WTC11 (cell line): ENCODE results near the gene EFCC1. TPM values are rescaled to one million over a fixed set of nuclear protein-coding genes. Genes with fewer than 3 reads are reported as not detected.

Source experiments
- ATAC-seq: fragments of 200-7000 bp; cut with Tn5 transposase; 2 replicates; pipeline ENCODE4 v1.10.0; 2021; ENCODE audit warnings: mild to moderate bottlenecking, moderate library complexity
- CTCF ChIA-PET: fragments of 300-600 bp; sonication (Branson Sonifier 250); formaldehyde crosslinking; loops from one replicate; lab custom pipeline; 2021; ENCODE audit warnings: antibody characterized with exemption; lab: Charles Lee
- POLR2A ChIA-PET: fragments of 350-600 bp; sonication (Branson Sonifier 250); formaldehyde crosslinking; loops from one replicate; lab custom pipeline; 2021; ENCODE audit warnings: antibody characterized with exemption; lab: Charles Lee
- DNase-seq: peaks from one replicate; pipeline ENCODE4 v3.0.0; 2021; ENCODE audit warnings: low spot score
- H3K27ac Mint-ChIP-seq: 2 replicates; pipeline ENCODE4 v1.8.0; 2021; ENCODE audit warnings: mixed read lengths
- H3K27me3 Mint-ChIP-seq: 2 replicates; pipeline ENCODE4 v1.8.0; 2021; ENCODE audit warnings: low read depth, mild to moderate bottlenecking, moderate library complexity, mixed read lengths
- H3K36me3 Mint-ChIP-seq: 2 replicates; pipeline ENCODE4 v1.8.0; 2021; ENCODE audit warnings: mixed read lengths
- H3K4me1 Mint-ChIP-seq: 2 replicates; pipeline ENCODE4 v1.8.0; 2022; ENCODE audit warnings: mixed read lengths
- H3K4me3 Mint-ChIP-seq: 2 replicates; pipeline ENCODE4 v1.8.0; 2021; ENCODE audit warnings: mild to moderate bottlenecking, moderate library complexity, mixed read lengths
- H3K9me3 Mint-ChIP-seq: 2 replicates; pipeline ENCODE4 v1.8.0; 2021; ENCODE audit warnings: mixed read lengths
- ATF3 ChIP-seq: sonication (generic); formaldehyde crosslinking; conservative IDR thresholded peaks from 2 replicates; pipeline ENCODE4 v1.8.1; 2022; ENCODE audit warnings: mild to moderate bottlenecking, missing genetic modification reagents
- CBFB ChIP-seq: sonication (generic); formaldehyde crosslinking; IDR thresholded peaks from 2 replicates; pipeline ENCODE4 v1.8.1; 2022; ENCODE audit warnings: mild to moderate bottlenecking, low read depth, missing genetic modification reagents
- CREB1 ChIP-seq: sonication (generic); formaldehyde crosslinking; IDR thresholded peaks from 2 replicates; pipeline ENCODE4 v1.8.0; 2023; ENCODE audit warnings: mild to moderate bottlenecking, missing genetic modification reagents
- ETV6 ChIP-seq: sonication (generic); formaldehyde crosslinking; IDR thresholded peaks from 2 replicates; pipeline ENCODE4 v1.8.1; 2022; ENCODE audit warnings: mild to moderate bottlenecking, missing genetic modification reagents
- GRHL2 ChIP-seq: fragments of 250-450 bp; sonication (Bioruptor Pico); IDR thresholded peaks from 2 replicates; pipeline ENCODE4 v1.8.0; 2022; ENCODE audit warnings: mild to moderate bottlenecking, moderate library complexity; ENCODE audit not compliant: insufficient replicate concordance, severe bottlenecking
- HMGA2 ChIP-seq: fragments of 250-450 bp; sonication (Bioruptor Pico); IDR thresholded peaks from 2 replicates; pipeline ENCODE4 v1.4.0; 2021; ENCODE audit warnings: mild to moderate bottlenecking, moderate library complexity
- NFATC4 ChIP-seq: fragments of 250-450 bp; sonication (Bioruptor Pico); IDR thresholded peaks from 2 replicates; pipeline ENCODE4 v1.9.0; 2021; ENCODE audit warnings: mild to moderate bottlenecking
- NFE2L1 ChIP-seq: sonication (generic); formaldehyde crosslinking; IDR thresholded peaks from 2 replicates; pipeline ENCODE4 v1.8.1; 2023; ENCODE audit warnings: missing genetic modification reagents
- NFYB ChIP-seq: sonication (generic); formaldehyde crosslinking; conservative IDR thresholded peaks from 2 replicates; pipeline ENCODE4 v1.8.0; 2022; ENCODE audit warnings: low read depth, missing genetic modification reagents
- NR2C2 ChIP-seq: sonication (generic); formaldehyde crosslinking; IDR thresholded peaks from 2 replicates; pipeline ENCODE4 v1.8.0; 2022; ENCODE audit warnings: mild to moderate bottlenecking, missing genetic modification reagents
- PRRX2 ChIP-seq: fragments of 250-450 bp; sonication (Bioruptor Pico); IDR thresholded peaks from 2 replicates; pipeline ENCODE4 v1.8.0; 2021; ENCODE audit warnings: mild to moderate bottlenecking
- SMAD3 ChIP-seq: sonication (generic); formaldehyde crosslinking; IDR thresholded peaks from 2 replicates; pipeline ENCODE4 v1.8.0; 2022; ENCODE audit warnings: missing genetic modification reagents, mild to moderate bottlenecking, borderline replicate concordance
- TEAD1 ChIP-seq: sonication (generic); formaldehyde crosslinking; IDR thresholded peaks from 2 replicates; pipeline ENCODE4 v1.8.0; 2022; ENCODE audit warnings: mild to moderate bottlenecking, missing genetic modification reagents
- TP53 ChIP-seq: sonication (generic); formaldehyde crosslinking; IDR thresholded peaks from 2 replicates; pipeline ENCODE4 v1.8.1; 2023; ENCODE audit warnings: mild to moderate bottlenecking, missing genetic modification reagents
- ZNF671 ChIP-seq: fragments of 250-450 bp; sonication (Bioruptor Pico); IDR thresholded peaks from 2 replicates; pipeline ENCODE4 v1.8.0; 2021; ENCODE audit warnings: mild to moderate bottlenecking
- total RNA-seq: library from RNA; stranded (reverse); gene quantifications from 3 replicates; pipeline ENCODE4 v1.2.3, GENCODE V29; 2021
- TF ChIP-seq, protein P1 (sequence below): fragments of 200-600 bp; IDR thresholded peaks from 2 replicates; pipeline ENCODE4 v1.8.0; 2022; ENCODE audit warnings: antibody characterized with exemption
- TF ChIP-seq, protein P2 (sequence below): fragments of 250-450 bp; sonication (Bioruptor Pico); IDR thresholded peaks from 2 replicates; pipeline ENCODE4 v1.9.0; 2021; ENCODE audit warnings: mild to moderate bottlenecking, borderline replicate concordance
- TF ChIP-seq, protein P3 (sequence below): fragments of 250-450 bp; sonication (Bioruptor Pico); IDR thresholded peaks from 2 replicates; pipeline ENCODE4 v1.9.0; 2021; ENCODE audit warnings: mild to moderate bottlenecking

EFCC1 gene
- total RNA-seq, 1 experiment from 2014 or later = 0.31 TPM

- TF ChIP-seq, protein P1, sequence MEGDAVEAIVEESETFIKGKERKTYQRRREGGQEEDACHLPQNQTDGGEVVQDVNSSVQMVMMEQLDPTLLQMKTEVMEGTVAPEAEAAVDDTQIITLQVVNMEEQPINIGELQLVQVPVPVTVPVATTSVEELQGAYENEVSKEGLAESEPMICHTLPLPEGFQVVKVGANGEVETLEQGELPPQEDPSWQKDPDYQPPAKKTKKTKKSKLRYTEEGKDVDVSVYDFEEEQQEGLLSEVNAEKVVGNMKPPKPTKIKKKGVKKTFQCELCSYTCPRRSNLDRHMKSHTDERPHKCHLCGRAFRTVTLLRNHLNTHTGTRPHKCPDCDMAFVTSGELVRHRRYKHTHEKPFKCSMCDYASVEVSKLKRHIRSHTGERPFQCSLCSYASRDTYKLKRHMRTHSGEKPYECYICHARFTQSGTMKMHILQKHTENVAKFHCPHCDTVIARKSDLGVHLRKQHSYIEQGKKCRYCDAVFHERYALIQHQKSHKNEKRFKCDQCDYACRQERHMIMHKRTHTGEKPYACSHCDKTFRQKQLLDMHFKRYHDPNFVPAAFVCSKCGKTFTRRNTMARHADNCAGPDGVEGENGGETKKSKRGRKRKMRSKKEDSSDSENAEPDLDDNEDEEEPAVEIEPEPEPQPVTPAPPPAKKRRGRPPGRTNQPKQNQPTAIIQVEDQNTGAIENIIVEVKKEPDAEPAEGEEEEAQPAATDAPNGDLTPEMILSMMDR = no peak
- TF ChIP-seq TP53 = no peak
- no peak for TF ChIP-seq HMGA2
- TF ChIP-seq NR2C2 (CRISPR knock-in tag) = no peak
- TF ChIP-seq NFYB (CRISPR knock-in tag) = no peak
- TF ChIP-seq CREB1 (CRISPR knock-in tag) = no peak
- no peak for TF ChIP-seq TEAD1 (CRISPR knock-in tag)
- TF ChIP-seq, protein P2, sequence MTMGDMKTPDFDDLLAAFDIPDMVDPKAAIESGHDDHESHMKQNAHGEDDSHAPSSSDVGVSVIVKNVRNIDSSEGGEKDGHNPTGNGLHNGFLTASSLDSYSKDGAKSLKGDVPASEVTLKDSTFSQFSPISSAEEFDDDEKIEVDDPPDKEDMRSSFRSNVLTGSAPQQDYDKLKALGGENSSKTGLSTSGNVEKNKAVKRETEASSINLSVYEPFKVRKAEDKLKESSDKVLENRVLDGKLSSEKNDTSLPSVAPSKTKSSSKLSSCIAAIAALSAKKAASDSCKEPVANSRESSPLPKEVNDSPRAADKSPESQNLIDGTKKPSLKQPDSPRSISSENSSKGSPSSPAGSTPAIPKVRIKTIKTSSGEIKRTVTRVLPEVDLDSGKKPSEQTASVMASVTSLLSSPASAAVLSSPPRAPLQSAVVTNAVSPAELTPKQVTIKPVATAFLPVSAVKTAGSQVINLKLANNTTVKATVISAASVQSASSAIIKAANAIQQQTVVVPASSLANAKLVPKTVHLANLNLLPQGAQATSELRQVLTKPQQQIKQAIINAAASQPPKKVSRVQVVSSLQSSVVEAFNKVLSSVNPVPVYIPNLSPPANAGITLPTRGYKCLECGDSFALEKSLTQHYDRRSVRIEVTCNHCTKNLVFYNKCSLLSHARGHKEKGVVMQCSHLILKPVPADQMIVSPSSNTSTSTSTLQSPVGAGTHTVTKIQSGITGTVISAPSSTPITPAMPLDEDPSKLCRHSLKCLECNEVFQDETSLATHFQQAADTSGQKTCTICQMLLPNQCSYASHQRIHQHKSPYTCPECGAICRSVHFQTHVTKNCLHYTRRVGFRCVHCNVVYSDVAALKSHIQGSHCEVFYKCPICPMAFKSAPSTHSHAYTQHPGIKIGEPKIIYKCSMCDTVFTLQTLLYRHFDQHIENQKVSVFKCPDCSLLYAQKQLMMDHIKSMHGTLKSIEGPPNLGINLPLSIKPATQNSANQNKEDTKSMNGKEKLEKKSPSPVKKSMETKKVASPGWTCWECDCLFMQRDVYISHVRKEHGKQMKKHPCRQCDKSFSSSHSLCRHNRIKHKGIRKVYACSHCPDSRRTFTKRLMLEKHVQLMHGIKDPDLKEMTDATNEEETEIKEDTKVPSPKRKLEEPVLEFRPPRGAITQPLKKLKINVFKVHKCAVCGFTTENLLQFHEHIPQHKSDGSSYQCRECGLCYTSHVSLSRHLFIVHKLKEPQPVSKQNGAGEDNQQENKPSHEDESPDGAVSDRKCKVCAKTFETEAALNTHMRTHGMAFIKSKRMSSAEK (CRISPR knock-in tag) = no peak
- no peak for TF ChIP-seq NFATC4 (CRISPR knock-in tag)
- TF ChIP-seq PRRX2 (CRISPR knock-in tag) = no peak
- no peak for TF ChIP-seq SMAD3 (CRISPR knock-in tag)
- no peak for TF ChIP-seq ZNF671
Measured at GRCh38 chr3:129022114-129023007, 21.3 kb downstream of the EFCC1 start (continued).

DNA sequence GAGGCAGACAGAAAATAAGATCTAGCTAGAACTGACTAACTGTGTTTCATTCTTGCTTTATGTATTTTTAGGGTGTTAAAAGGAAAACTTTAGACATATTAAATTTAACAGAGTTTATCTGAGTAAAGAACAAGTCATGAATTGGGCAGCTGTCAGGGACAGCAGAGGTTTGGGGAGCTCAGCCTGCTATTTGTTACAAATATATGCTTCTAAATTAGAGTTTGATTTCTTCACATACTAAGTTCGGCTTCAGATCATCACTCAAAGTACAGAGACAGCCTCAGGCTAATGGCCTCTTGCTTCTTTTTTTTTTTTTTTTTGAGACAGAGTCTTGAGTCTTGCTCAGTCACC, 21.9 kb downstream of the EFCC1 start:
- Mint-ChIP-seq H3K4me3 (no peak overlapping the region), H3K27me3 (peaks cover 37% of the 10 kb centered on the region)
- CTCF ChIA-PET = interaction anchor here (1.1 to 5.7 kb wide), 2 partner anchors 16 to 53 kb away, joined by 3 to 25 read pairs; no protein-coding TSS in a partner anchor

More for the DNA sequence above, 21.9 kb downstream of the EFCC1 start:
- DNase-seq (no peak), ATAC-seq (no peak)
- TF ChIP-seq HMGA2 (no peak), SMAD3 (CRISPR knock-in tag) (no peak), GRHL2 (CRISPR knock-in tag) (no peak), CBFB (CRISPR knock-in tag) (no peak), NFE2L1 (CRISPR knock-in tag) (no peak), ETV6 (CRISPR knock-in tag) (no peak), ATF3 (no peak)
- TF ChIP-seq, protein P3, sequence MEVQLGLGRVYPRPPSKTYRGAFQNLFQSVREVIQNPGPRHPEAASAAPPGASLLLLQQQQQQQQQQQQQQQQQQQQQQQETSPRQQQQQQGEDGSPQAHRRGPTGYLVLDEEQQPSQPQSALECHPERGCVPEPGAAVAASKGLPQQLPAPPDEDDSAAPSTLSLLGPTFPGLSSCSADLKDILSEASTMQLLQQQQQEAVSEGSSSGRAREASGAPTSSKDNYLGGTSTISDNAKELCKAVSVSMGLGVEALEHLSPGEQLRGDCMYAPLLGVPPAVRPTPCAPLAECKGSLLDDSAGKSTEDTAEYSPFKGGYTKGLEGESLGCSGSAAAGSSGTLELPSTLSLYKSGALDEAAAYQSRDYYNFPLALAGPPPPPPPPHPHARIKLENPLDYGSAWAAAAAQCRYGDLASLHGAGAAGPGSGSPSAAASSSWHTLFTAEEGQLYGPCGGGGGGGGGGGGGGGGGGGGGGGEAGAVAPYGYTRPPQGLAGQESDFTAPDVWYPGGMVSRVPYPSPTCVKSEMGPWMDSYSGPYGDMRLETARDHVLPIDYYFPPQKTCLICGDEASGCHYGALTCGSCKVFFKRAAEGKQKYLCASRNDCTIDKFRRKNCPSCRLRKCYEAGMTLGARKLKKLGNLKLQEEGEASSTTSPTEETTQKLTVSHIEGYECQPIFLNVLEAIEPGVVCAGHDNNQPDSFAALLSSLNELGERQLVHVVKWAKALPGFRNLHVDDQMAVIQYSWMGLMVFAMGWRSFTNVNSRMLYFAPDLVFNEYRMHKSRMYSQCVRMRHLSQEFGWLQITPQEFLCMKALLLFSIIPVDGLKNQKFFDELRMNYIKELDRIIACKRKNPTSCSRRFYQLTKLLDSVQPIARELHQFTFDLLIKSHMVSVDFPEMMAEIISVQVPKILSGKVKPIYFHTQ = no peak
- TF ChIP-seq, all 79 proteins: peak for 0
- POLR2A ChIA-PET = no interaction called here
- Mint-ChIP-seq H3K27ac (no peak overlapping the region), H3K9me3 (0 out of 2 replicates have a peak, but pooled peaks cover 6% of the 10 kb centered on the region), H3K4me1 (peaks cover 5% of the 10 kb centered on the region; the same call in 1 of the 2 replicates), H3K36me3 (no peaks in the 10 kb centered on the region)
